B cell (primary cell): ENCODE results near the gene CYP17A1. TPM values are rescaled to one million over a fixed set of nuclear protein-coding genes. Genes with fewer than 3 reads are reported as not detected.
A peak's percentile ranks its signal among the peaks of the same experiment; 100 is the strongest.

Experiments
- ATAC-seq: fragments of 200-7000 bp; cut with Tn5 transposase; one replicate; pipeline ENCODE4 v1.10.0; 2021; ENCODE audit warnings: low read depth, mild to moderate bottlenecking, moderate number of reproducible peaks, moderate library complexity
- CTCF ChIA-PET: fragments of 350-600 bp; sonication (Branson Sonifier 250); formaldehyde crosslinking; loops from one replicate; lab custom pipeline; 2021; ENCODE audit warnings: antibody characterized with exemption, inconsistent platforms; lab: Charles Lee
- POLR2A ChIA-PET: fragments of 350-600 bp; sonication (Branson Sonifier 250); formaldehyde crosslinking; loops from one replicate; lab custom pipeline; 2021; ENCODE audit warnings: antibody characterized with exemption; lab: Charles Lee
- DNase-seq: peaks from one replicate; pipeline ENCODE4 v3.0.0; 2013
- H2AFZ ChIP-seq: 2 replicates; pipeline ENCODE4 v1.6.1; 2012; ENCODE audit warnings: mild to moderate bottlenecking, low read depth, low read length; ENCODE audit not compliant: insufficient read depth, poor library complexity, severe bottlenecking
- H3K27ac ChIP-seq, 2 donors: 1 replicate in 1 of 2; 2 replicates in 1 of 2; pipeline ENCODE4 v1.5.1; 2012 to 2013; ENCODE audit warnings: low read length in 2 of 2, mild to moderate bottlenecking in 2 of 2, moderate library complexity in 1 of 2
- H3K27me3 ChIP-seq, 4 experiments: fragments of 200-600 bp in 1 of 4; sonication (generic) in 1 of 4; replicated peaks in 1 of 4; 1 replicate in 2 of 4; 2 replicates in 2 of 4; pipeline versions ENCODE4 v1.6.1 to v1.7.0; 2013 to 2016; ENCODE audit warnings: low read length in 3 of 4, mild to moderate bottlenecking in 2 of 4, mixed read lengths in 1 of 4, moderate library complexity in 1 of 4; ENCODE audit not compliant: insufficient read depth in 4 of 4, control insufficient read depth in 3 of 4; ENCODE audit errors: control extremely low read depth in 1 of 4
- H3K36me3 ChIP-seq, 2 experiments: replicated peaks in 1 of 2; 1 replicate in 1 of 2; 2 replicates in 1 of 2; pipeline versions ENCODE4 v1.6.1 to v1.7.1; 2013; ENCODE audit warnings: low read length in 1 of 2; ENCODE audit not compliant: insufficient read depth in 2 of 2, control insufficient read depth in 1 of 2; ENCODE audit errors: control extremely low read depth in 1 of 2, extremely low read depth in 1 of 2
- H3K4me1 ChIP-seq, 2 donors: fragments of 200-600 bp in 1 of 2; sonication (generic) in 1 of 2; 1 replicate in 1 of 2; 2 replicates in 1 of 2; pipeline versions ENCODE4 v1.5.1 to v1.6.1; 2013 to 2017; ENCODE audit warnings: low read length in 2 of 2; ENCODE audit not compliant: control insufficient read depth in 2 of 2, insufficient read depth in 2 of 2
- H3K4me2 ChIP-seq: replicated peaks from 2 replicates; pipeline ENCODE3; 2012; ENCODE audit warnings: mild to moderate bottlenecking, low read depth, low read length; ENCODE audit not compliant: poor library complexity, severe bottlenecking
- H3K4me3 ChIP-seq, 5 experiments: fragments of 200-600 bp in 1 of 5; sonication (generic) in 1 of 5; 1 replicate in 3 of 5; 2 replicates in 2 of 5; pipeline versions ENCODE4 v1.5.1 to v1.7.0; 2011 to 2016; ENCODE audit warnings: low read length in 4 of 5, mild to moderate bottlenecking in 4 of 5, low read depth in 2 of 5, control low read depth in 1 of 5, moderate library complexity in 1 of 5; ENCODE audit not compliant: insufficient read depth in 1 of 5; ENCODE audit errors: control extremely low read depth in 1 of 5, extremely low read depth in 1 of 5
- H3K79me2 ChIP-seq: fragments of 200-600 bp; sonication (generic); one replicate; pipeline ENCODE4 v1.6.0; 2016; ENCODE audit warnings: low read length; ENCODE audit not compliant: control insufficient read depth, insufficient read depth
- H3K9ac ChIP-seq: fragments of 200-600 bp; sonication (generic); 2 replicates; pipeline ENCODE4 v1.6.1; 2017; ENCODE audit warnings: mild to moderate bottlenecking, low read length, moderate library complexity
- H3K9me3 ChIP-seq, 3 donors: one replicate each; pipeline versions ENCODE4 v1.6.1 to v1.7.1; 2013; ENCODE audit warnings: low read length in 2 of 3; ENCODE audit not compliant: control insufficient read depth in 2 of 3, insufficient read depth in 1 of 3; ENCODE audit errors: control extremely low read depth in 1 of 3
- H4K20me1 ChIP-seq: 2 replicates; pipeline ENCODE4 v1.6.0; 2012; ENCODE audit warnings: mild to moderate bottlenecking, low read length; ENCODE audit not compliant: insufficient read depth, control insufficient read depth, poor library complexity, severe bottlenecking
- H3K27ac Mint-ChIP-seq: one replicate; pipeline ENCODE4 v1.8.0; 2021; ENCODE audit warnings: mixed read lengths
- H3K27me3 Mint-ChIP-seq: one replicate; pipeline ENCODE4 v1.8.0; 2021; ENCODE audit warnings: mixed read lengths
- H3K4me1 Mint-ChIP-seq: one replicate; pipeline ENCODE4 v1.8.0; 2021; ENCODE audit warnings: mixed read lengths
- H3K4me3 Mint-ChIP-seq: one replicate; pipeline ENCODE4 v1.8.0; 2021; ENCODE audit warnings: mixed read lengths
- H3K9me3 Mint-ChIP-seq: one replicate; pipeline ENCODE4 v1.8.0; 2022; ENCODE audit warnings: mixed read lengths; ENCODE audit not compliant: insufficient read depth
- EZH2 ChIP-seq: IDR thresholded peaks from 2 replicates; pipeline ENCODE4 v1.6.1; 2012; ENCODE audit warnings: borderline replicate concordance, low read depth, mild to moderate bottlenecking, moderate library complexity, low read length; ENCODE audit not compliant: insufficient read depth, poor library complexity, severe bottlenecking
- WGBS: methylation state at CpG from one replicate; pipeline ENCODE4 v1.1.5; 2013; ENCODE audit warnings: missing lambda C conversion rate; ENCODE audit not compliant: insufficient coverage; 5-methylcytosine and 5-hydroxymethylcytosine counted together
- intact Hi-C: fragments of 100-400 bp; cut with micrococcal nuclease; formaldehyde crosslinking; loops from one replicate; pipeline ENCODE4 v1.10.0; 2022
- polyA plus RNA-seq: library from polyadenylated mRNA; depleted of rRNA; stranded (reverse); fragments of >200 nt; gene quantifications from 2 replicates; pipeline ENCODE4 v1.2.3, GENCODE V29; 2012
- total RNA-seq, 2 donors: library from RNA; stranded (reverse); fragments of 120-200 nt in 1 of 2; gene quantifications; 1 replicate in 1 of 2; 2 replicates in 1 of 2; pipeline versions ENCODE4 v1.2.3 to v1.2.4, GENCODE V29; 2013 to 2022
- TF ChIP-seq, protein P1 (sequence below): fragments of 200-600 bp; IDR thresholded peaks from one replicate; pipeline ENCODE4 v1.8.0; 2022; ENCODE audit warnings: antibody characterized with exemption, mild to moderate bottlenecking

CYP17A1 gene
- total and polyA plus RNA-seq, 2 donors (not counting 1 experiment from before 2014, with no cell fraction given): not detected

- intact Hi-C loops: loop anchor here (10.0 kb wide), 1 partner anchor 51 kb away; the partner anchor contains the start of gene WBP1L
- Mint-ChIP-seq H3K4me3 (peak overlapping the region; percentile 79), H3K27me3 (no peaks in the 10 kb centered on the region), H3K27ac (peak overlapping the region; percentile 87), H3K9me3 (no peaks in the 10 kb centered on the region), H3K4me1 (peaks cover 50% of the 10 kb centered on the region)
- peaks cover 0 to 35% of the 10 kb centered on the region in 2 experiments for H3K36me3 ChIP-seq
- DNase-seq (no peak), ATAC-seq (peak; percentile 39)
- H2AFZ ChIP-seq: peak overlapping the region; percentile 51
- H3K27ac ChIP-seq: peak overlapping the region; percentile 52 to 84
- H3K4me2 ChIP-seq: peak overlapping the region; percentile 67
- peak overlapping the region; percentile 27 for H3K9ac ChIP-seq
- peaks cover 27 to 31% of the 10 kb centered on the region in 2 donors for H3K4me1 ChIP-seq
- H3K9me3 ChIP-seq: no peaks in the 10 kb centered on the region
- peaks cover 45% of the 10 kb centered on the region for H4K20me1 ChIP-seq
- POLR2A ChIA-PET: interaction anchor here (0.8 kb wide), 1 partner anchor 84 kb away, joined by 4 read pairs; no protein-coding TSS in a partner anchor
- peak overlapping the region in 3 of 5 experiments; percentile 14 to 44 (median 21) for H3K4me3 ChIP-seq
- H3K79me2 ChIP-seq: peaks cover 92% of the 10 kb centered on the region
- TF ChIP-seq, protein P1, sequence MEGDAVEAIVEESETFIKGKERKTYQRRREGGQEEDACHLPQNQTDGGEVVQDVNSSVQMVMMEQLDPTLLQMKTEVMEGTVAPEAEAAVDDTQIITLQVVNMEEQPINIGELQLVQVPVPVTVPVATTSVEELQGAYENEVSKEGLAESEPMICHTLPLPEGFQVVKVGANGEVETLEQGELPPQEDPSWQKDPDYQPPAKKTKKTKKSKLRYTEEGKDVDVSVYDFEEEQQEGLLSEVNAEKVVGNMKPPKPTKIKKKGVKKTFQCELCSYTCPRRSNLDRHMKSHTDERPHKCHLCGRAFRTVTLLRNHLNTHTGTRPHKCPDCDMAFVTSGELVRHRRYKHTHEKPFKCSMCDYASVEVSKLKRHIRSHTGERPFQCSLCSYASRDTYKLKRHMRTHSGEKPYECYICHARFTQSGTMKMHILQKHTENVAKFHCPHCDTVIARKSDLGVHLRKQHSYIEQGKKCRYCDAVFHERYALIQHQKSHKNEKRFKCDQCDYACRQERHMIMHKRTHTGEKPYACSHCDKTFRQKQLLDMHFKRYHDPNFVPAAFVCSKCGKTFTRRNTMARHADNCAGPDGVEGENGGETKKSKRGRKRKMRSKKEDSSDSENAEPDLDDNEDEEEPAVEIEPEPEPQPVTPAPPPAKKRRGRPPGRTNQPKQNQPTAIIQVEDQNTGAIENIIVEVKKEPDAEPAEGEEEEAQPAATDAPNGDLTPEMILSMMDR: no peak
- TF ChIP-seq EZH2: no peak
- H3K27me3 ChIP-seq: no peaks in the 10 kb centered on the region
- WGBS: 59% methylated on average over 11 of the region's 15 CpGs
- CTCF ChIA-PET: no interaction called here
These were observed 41.5 kb downstream of the CYP17A1 start for GRCh38 chr10:102795453-102796406.
